Osteocyte (in vitro differentiated cells): ENCODE data around the gene C10orf90. TPM values are rescaled to one million over a fixed set of nuclear protein-coding genes. Genes with fewer than 3 reads are reported as not detected.
A peak's percentile ranks its signal among the peaks of the same experiment; 100 is the strongest.

ENCODE experiments used
- DNase-seq: peaks from one replicate; pipeline ENCODE4 v3.0.0; 2021; ENCODE audit warnings: mixed read lengths; ENCODE audit not compliant: unreplicated experiment; ENCODE audit errors: extremely low spot score
- H3K27ac Mint-ChIP-seq: one replicate; pipeline ENCODE4 v1.8.0; 2021; ENCODE audit warnings: mild to moderate bottlenecking, mixed read lengths; ENCODE audit not compliant: unreplicated experiment
- H3K27me3 Mint-ChIP-seq: one replicate; pipeline ENCODE4 v1.8.0; 2021; ENCODE audit warnings: mixed read lengths; ENCODE audit not compliant: unreplicated experiment
- H3K36me3 Mint-ChIP-seq: one replicate; pipeline ENCODE4 v1.8.0; 2021; ENCODE audit warnings: mixed read lengths; ENCODE audit not compliant: unreplicated experiment
- H3K4me1 Mint-ChIP-seq: one replicate; pipeline ENCODE4 v1.8.0; 2021; ENCODE audit warnings: mixed read lengths; ENCODE audit not compliant: unreplicated experiment
- H3K4me3 Mint-ChIP-seq: one replicate; pipeline ENCODE4 v1.8.0; 2021; ENCODE audit warnings: mild to moderate bottlenecking, moderate library complexity, mixed read lengths; ENCODE audit not compliant: unreplicated experiment
- H3K9me3 Mint-ChIP-seq: one replicate; pipeline ENCODE4 v1.8.0; 2021; ENCODE audit warnings: mixed read lengths; ENCODE audit not compliant: unreplicated experiment
- CTCF ChIP-seq: fragments of 200-600 bp; sonication (generic); IDR thresholded peaks from 2 replicates; pipeline ENCODE4 v1.5.0; 2021; ENCODE audit warnings: antibody characterized with exemption, mild to moderate bottlenecking, moderate library complexity
- total RNA-seq: library from RNA; stranded (reverse); gene quantifications from 2 replicates; pipeline ENCODE4 v1.2.1, GENCODE V29; 2021

C10orf90 gene
- total RNA-seq, 1 donor from 2014 or later: not detected

DNA sequence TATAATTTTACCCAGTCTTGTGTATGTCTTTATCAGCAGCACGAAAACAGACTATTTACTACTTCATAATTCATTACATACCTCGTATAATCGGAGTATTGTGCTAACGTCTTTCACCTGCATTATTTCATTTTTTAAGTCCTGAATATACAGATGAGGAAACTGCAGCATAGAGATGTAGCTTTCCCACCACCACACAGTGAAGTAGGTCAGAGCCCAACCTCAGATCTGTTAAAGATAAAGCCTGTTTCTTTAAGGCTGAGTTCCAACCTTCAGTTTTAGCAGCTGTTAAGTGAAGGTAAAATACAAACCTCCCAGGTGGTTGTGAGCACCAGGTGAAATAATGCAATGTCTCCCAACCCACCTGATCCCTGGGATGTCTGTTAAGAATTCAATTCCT lies 280.2 kb downstream of the C10orf90 start:
- H3K27ac Mint-ChIP-seq: peak overlapping the region; percentile 7
- H3K36me3 Mint-ChIP-seq: peaks cover 5% of the 10 kb centered on the region
- TF ChIP-seq CTCF: no peak
- H3K4me1 Mint-ChIP-seq: peaks cover 34% of the 10 kb centered on the region
- peaks cover 4% of the 10 kb centered on the region for H3K9me3 Mint-ChIP-seq
- DNase-seq: no peak
- no peaks in the 10 kb centered on the region for H3K27me3 Mint-ChIP-seq
- no peak overlapping the region for H3K4me3 Mint-ChIP-seq

DNA sequence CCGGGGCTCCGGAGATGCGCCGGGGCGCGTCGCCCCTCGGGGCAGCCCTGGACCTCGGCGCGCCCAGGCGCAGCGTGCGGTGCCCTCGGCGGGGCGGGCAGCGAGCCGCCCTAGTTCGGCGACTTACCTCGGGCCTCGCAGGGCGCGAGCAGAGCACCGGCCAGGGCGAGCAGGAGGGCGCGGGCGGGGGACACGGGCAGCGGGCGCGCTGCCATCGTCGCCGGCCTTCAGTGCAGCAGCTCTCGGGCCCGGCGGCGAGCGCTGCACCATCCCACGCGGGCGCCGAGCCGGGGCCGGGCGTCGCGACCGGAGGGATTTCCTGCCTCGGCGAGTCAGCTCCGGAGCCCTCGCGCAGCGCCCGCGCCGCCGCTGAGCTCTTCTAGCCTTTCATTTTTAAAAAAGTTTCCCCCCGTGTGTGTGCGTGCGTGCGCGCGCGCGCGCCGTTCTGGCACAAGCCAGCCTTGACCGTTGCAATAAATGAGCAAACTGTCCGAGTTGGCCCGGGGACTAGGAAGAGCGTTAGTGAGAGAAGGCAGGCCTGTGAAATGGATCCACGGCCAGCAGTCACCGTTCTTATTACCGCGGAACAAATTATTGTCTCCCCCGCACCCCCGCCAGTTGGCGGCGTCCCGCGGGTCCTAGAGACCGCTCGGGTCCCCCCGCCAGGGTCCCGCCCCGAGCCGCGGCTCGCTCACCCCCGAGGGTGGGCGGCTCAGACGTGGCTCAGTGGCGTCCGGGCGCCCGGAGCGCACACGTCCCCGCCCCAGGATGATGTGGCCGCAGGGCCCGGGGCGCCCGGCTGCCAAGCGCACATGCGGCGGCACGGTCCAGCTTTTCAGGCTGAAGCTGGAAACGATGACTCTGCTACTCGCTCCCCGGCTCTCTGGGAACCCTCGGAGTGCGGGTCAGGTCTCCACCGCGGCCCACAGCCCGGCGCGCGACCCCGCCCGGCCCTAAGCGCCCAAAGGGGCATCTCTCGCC lies 282.3 kb downstream of the C10orf90 start, which contains the start of gene ADAM12:
ADAM12 (minus strand) TSS at position 547 of the 981 bp plus-strand sequence; CDS start at position 215, 332 bp downstream.
- peaks cover 9% of the 10 kb centered on the region for H3K9me3 Mint-ChIP-seq
- H3K4me1 Mint-ChIP-seq: peaks cover 41% of the 10 kb centered on the region
- no peak for TF ChIP-seq CTCF
- H3K4me3 Mint-ChIP-seq: peak within 1 kb of the TSS; percentile 91
- no peaks in the 10 kb centered on the region for H3K27me3 Mint-ChIP-seq
- peak; percentile 85 for DNase-seq
- H3K36me3 Mint-ChIP-seq: peaks cover 6% of the 10 kb centered on the region
- H3K27ac Mint-ChIP-seq: peak within 1 kb of the TSS; percentile 75

- Mint-ChIP-seq H3K27ac (peak overlapping the region; percentile 75), H3K9me3 (peaks cover 15% of the 10 kb centered on the region), H3K27me3 (no peaks in the 10 kb centered on the region), H3K4me1 (peaks cover 43% of the 10 kb centered on the region), H3K4me3 (peak overlapping the region; percentile 91), H3K36me3 (peaks cover 10% of the 10 kb centered on the region)
- peak; percentile 88 for DNase-seq
- TF ChIP-seq CTCF: peak; percentile 92
These were observed 283.2 kb downstream of the C10orf90 start for GRCh38 chr10:126387041-126387921.

GRCh38 chr10:126384269-126384873 lies 286.1 kb downstream of the C10orf90 start:
- no peak for DNase-seq
- peaks cover 15% of the 10 kb centered on the region for H3K9me3 Mint-ChIP-seq
- H3K4me3 Mint-ChIP-seq: no peak overlapping the region
- H3K27ac Mint-ChIP-seq: no peak overlapping the region
- TF ChIP-seq CTCF: no peak
- H3K4me1 Mint-ChIP-seq: peaks cover 38% of the 10 kb centered on the region
- H3K27me3 Mint-ChIP-seq: no peaks in the 10 kb centered on the region
- peaks cover 14% of the 10 kb centered on the region for H3K36me3 Mint-ChIP-seq
